Keratinocyte (primary cell): ENCODE data around the gene DNAJB8. TPM values are rescaled to one million over a fixed set of nuclear protein-coding genes. Genes with fewer than 3 reads are reported as not detected.

Experiments used
- DNase-seq: peaks from one replicate; pipeline ENCODE4 v3.0.0-alpha.2; 2011; ENCODE audit warnings: low read depth, missing footprints, low spot score
- FAIRE-seq: peaks from 2 replicates; lab custom pipeline; 2011; peaks lifted over from hg19 to GRCh38; lab: Jason Lieb, UNC
- H2AFZ ChIP-seq: 2 replicates; pipeline ENCODE4 v1.6.0; 2012; ENCODE audit warnings: low read length, control low read depth, inconsistent platforms; ENCODE audit not compliant: control insufficient read depth
- H3K27ac ChIP-seq: 2 replicates; pipeline ENCODE4 v1.5.1; 2011; ENCODE audit warnings: low read length; ENCODE audit not compliant: control insufficient read depth, insufficient read depth
- H3K27me3 ChIP-seq: 3 replicates; pipeline ENCODE4 v1.6.0; 2011; ENCODE audit warnings: low read length; ENCODE audit not compliant: control insufficient read depth, insufficient read depth; ENCODE audit errors: extremely low read depth
- H3K36me3 ChIP-seq, 2 experiments: 2 replicates in 1 of 2; 3 replicates in 1 of 2; pipeline ENCODE4 v1.5.1; 2011; ENCODE audit warnings: low read length in 2 of 2, mild to moderate bottlenecking in 1 of 2; ENCODE audit not compliant: control insufficient read depth in 2 of 2, insufficient read depth in 2 of 2; ENCODE audit errors: extremely low read depth in 1 of 2
- H3K4me1 ChIP-seq: 3 replicates; pipeline ENCODE4 v1.5.1; 2011; ENCODE audit warnings: low read length; ENCODE audit not compliant: control insufficient read depth, insufficient read depth; ENCODE audit errors: extremely low read depth
- H3K4me2 ChIP-seq: 3 replicates; pipeline ENCODE4 v1.6.0; 2011; ENCODE audit warnings: low read depth, low read length; ENCODE audit not compliant: control insufficient read depth, insufficient read depth; ENCODE audit errors: extremely low read depth
- H3K4me3 ChIP-seq, 3 experiments: fragments of 200-600 bp in 1 of 3; sonication (generic) in 1 of 3; 2 replicates in 2 of 3; 3 replicates in 1 of 3; pipeline ENCODE4 v1.5.1; 2011 to 2016; ENCODE audit warnings: low read length in 3 of 3, mild to moderate bottlenecking in 3 of 3, control low read depth in 2 of 3, inconsistent platforms in 1 of 3, low read depth in 1 of 3, mixed read lengths in 1 of 3, mixed run types in 1 of 3, moderate library complexity in 1 of 3; ENCODE audit not compliant: control insufficient read depth in 2 of 3, insufficient read depth in 2 of 3; ENCODE audit errors: extremely low read depth in 1 of 3
- H3K79me2 ChIP-seq: 2 replicates; pipeline ENCODE4 v1.6.0; 2012; ENCODE audit warnings: low read length; ENCODE audit not compliant: control insufficient read depth, insufficient read depth
- H3K9ac ChIP-seq: 3 replicates; pipeline ENCODE4 v1.6.0; 2011; ENCODE audit warnings: low read length; ENCODE audit not compliant: control insufficient read depth, insufficient read depth; ENCODE audit errors: extremely low read depth
- H3K9me1 ChIP-seq: 3 replicates; pipeline ENCODE4 v1.6.0; 2011; ENCODE audit warnings: low read length; ENCODE audit not compliant: control insufficient read depth, insufficient read depth; ENCODE audit errors: extremely low read depth
- H3K9me3 ChIP-seq: 2 replicates; pipeline ENCODE4 v1.5.1; 2012; ENCODE audit warnings: low read depth, low read length; ENCODE audit not compliant: control insufficient read depth
- H4K20me1 ChIP-seq: 3 replicates; pipeline ENCODE4 v1.6.0; 2011; ENCODE audit warnings: low read length; ENCODE audit not compliant: control insufficient read depth, insufficient read depth; ENCODE audit errors: extremely low read depth
- CTCF ChIP-seq, 3 experiments: IDR thresholded peaks in 1 of 3; conservative IDR thresholded peaks in 1 of 3; optimal IDR thresholded peaks in 1 of 3; 2 replicates in 2 of 3; 3 replicates in 1 of 3; pipeline versions ENCODE3 to v1.5.1; 2011; ENCODE audit warnings: low read length in 3 of 3, mild to moderate bottlenecking in 3 of 3, moderate library complexity in 2 of 3, control low read depth in 1 of 3, inconsistent platforms in 1 of 3; ENCODE audit not compliant: insufficient read depth in 2 of 3; ENCODE audit errors: extremely low read depth in 1 of 3
- EZH2 ChIP-seq: IDR thresholded peaks from one replicate; pipeline ENCODE4 v1.6.1; 2012; ENCODE audit warnings: inconsistent platforms, mild to moderate bottlenecking, low read length, moderate library complexity
- dilution Hi-C: fragments of 300-500 bp; cut with MboI; formaldehyde crosslinking; loops from one replicate; pipeline ENCODE4 v1.7.0; 2020; ENCODE audit warnings: low sequenced_read_pairs; ENCODE audit not compliant: extremely low pct_ligation_motif_present
- polyA plus RNA-seq, 5 experiments: library from polyadenylated mRNA; depleted of rRNA in 3 of 5; stranded (reverse) in 3 of 5; stranded (forward) in 1 of 5; unstranded in 1 of 5; fragments of >200 nt; gene quantifications; 1 replicate in 1 of 5; 2 replicates in 3 of 5; 3 replicates in 1 of 5; pipeline versions ENCODE4 v1.2.1 to v1.2.3, GENCODE V29; 2011 to 2012; ENCODE audit warnings: missing spikeins in 2 of 5, low read depth in 1 of 5, low replicate concordance in 1 of 5

DNAJB8 gene
- polyA plus RNA-seq, 1 donor (not counting 4 experiments of a cell fraction or from before 2014, with no cell fraction given): not detected

GRCh38 chr3:128485282-128486204 is 18.9 kb upstream of the DNAJB8 start:
- Histone ChIP-seq H3K9ac (no peak overlapping the region), H2AFZ (no peak overlapping the region), H3K9me3 (no peaks in the 10 kb centered on the region), H3K4me1 (peaks cover 19% of the 10 kb centered on the region), H3K4me2 (no peak overlapping the region), H3K36me3 (no peaks in the 10 kb centered on the region), H3K4me3 (no peak overlapping the region), H3K79me2 (no peaks in the 10 kb centered on the region), H3K9me1 (no peaks in the 10 kb centered on the region), H3K27ac (no peak overlapping the region), H4K20me1 (peaks cover 11% of the 10 kb centered on the region), H3K27me3 (peaks cover 100% of the 10 kb centered on the region)
- TF ChIP-seq CTCF (optimal IDR thresholded peaks at IDR 0.05 in 1 of 3, IDR thresholded peaks at IDR 0.05 in 1 of 3, conservative IDR thresholded peaks at IDR 0.05 in 1 of 3; ENCODE audit: extremely low read depth in 1 of 3, insufficient read depth in 2 of 3, low read length in 3 of 3) (no peak), EZH2 (peak; percentile 85)
- dilution Hi-C loops: no loop called here
- no peak for FAIRE-seq
- no peak for DNase-seq

DNA sequence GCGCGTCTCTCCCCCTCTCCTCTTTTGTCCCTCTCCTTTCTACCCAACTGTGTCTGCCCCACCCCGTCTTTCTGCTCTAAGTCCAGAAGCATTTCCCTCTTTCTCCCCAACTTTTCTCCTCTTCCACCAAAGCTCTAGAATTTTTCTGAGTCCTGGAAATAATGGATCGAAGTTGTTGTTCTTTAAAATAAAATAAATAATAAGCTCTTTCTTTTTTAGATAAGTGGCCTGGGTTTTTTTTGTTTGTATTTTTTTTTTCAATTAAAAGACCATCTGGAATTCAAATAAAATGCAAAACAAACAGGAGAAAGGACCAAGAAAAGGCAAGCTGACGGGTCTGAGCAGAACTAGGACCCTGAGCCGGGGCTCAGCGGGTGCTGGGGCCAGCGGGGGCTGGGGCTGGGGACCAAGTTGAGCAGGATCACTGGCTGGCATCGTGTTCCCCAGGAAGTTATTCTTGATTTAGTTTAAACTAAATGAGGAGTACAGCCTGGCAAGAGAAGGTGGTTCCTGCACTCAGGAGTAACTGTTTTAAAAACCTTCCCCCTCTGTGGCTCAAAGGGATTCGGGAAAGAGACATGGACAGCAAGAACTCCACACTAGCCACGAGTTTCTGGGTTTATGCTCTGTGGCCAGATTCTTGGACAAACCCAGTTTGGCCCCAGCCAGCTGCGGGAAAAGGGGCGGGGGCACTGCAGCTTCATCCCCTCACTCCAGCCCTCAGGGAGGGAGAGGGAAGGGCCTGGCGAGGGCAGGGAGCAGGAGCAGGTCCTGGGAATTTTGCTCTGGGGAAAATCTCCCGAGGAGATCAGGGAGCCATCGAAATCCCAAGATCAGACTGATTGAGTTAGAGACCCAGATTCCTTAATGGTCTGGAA is 18.0 kb upstream of the DNAJB8 start:
- FAIRE-seq: no peak
- Histone ChIP-seq H3K4me1 (peaks cover 17% of the 10 kb centered on the region), H3K9me1 (no peaks in the 10 kb centered on the region), H3K36me3 (no peaks in the 10 kb centered on the region), H3K27me3 (peaks cover 96% of the 10 kb centered on the region), H3K4me2 (no peak overlapping the region), H3K9me3 (no peaks in the 10 kb centered on the region), H3K4me3 (no peak overlapping the region), H4K20me1 (peaks cover 6% of the 10 kb centered on the region), H2AFZ (no peak overlapping the region), H3K9ac (no peak overlapping the region), H3K27ac (no peak overlapping the region), H3K79me2 (no peaks in the 10 kb centered on the region)
- dilution Hi-C loops: no loop called here
- TF ChIP-seq CTCF (optimal IDR thresholded peaks at IDR 0.05 in 1 of 3, IDR thresholded peaks at IDR 0.05 in 1 of 3, conservative IDR thresholded peaks at IDR 0.05 in 1 of 3; ENCODE audit: extremely low read depth in 1 of 3, insufficient read depth in 2 of 3, low read length in 3 of 3) (no peak), EZH2 (no peak)
- no peak for DNase-seq
